Measurements from ENCODE around the gene HOXB8. TPM values are rescaled to one million over a fixed set of nuclear protein-coding genes. Genes with fewer than 3 reads are reported as not detected.

Gene HOXB8
- total and polyA plus RNA-seq, 12 donors, result 0.55 TPM; not detected in 11

DNA sequence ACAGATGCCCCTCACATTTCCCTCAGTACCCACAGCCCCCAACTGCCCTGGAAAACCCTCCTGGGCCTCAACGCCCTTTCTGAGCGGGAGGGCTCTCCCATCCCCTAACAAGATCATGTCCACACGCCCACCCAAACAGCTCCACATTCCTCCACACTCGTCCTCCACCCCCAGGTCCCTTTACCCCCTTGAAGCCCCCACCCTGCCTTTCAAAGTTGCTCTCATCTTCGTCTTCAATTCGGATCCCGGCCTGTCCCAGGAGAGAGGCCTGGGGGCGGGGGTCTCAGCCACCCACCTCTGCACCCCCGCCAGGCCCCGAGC is 51.3 kb downstream of the HOXB8 start:
- intact Hi-C loops (cut with DNase I), result no loop called here
- TF ChIP-seq, protein P1, sequence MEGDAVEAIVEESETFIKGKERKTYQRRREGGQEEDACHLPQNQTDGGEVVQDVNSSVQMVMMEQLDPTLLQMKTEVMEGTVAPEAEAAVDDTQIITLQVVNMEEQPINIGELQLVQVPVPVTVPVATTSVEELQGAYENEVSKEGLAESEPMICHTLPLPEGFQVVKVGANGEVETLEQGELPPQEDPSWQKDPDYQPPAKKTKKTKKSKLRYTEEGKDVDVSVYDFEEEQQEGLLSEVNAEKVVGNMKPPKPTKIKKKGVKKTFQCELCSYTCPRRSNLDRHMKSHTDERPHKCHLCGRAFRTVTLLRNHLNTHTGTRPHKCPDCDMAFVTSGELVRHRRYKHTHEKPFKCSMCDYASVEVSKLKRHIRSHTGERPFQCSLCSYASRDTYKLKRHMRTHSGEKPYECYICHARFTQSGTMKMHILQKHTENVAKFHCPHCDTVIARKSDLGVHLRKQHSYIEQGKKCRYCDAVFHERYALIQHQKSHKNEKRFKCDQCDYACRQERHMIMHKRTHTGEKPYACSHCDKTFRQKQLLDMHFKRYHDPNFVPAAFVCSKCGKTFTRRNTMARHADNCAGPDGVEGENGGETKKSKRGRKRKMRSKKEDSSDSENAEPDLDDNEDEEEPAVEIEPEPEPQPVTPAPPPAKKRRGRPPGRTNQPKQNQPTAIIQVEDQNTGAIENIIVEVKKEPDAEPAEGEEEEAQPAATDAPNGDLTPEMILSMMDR (IDR thresholded peaks at IDR 0.05), result no peak
- Histone ChIP-seq H3K4me1 (peaks cover 0 to 19% (median 3%) of the 10 kb centered on the region in 9 donors), H3K27ac (peak overlapping the region in 2 of 10 donors; percentile 77 to 80), H3K27me3 (peaks cover 20 to 99% (median 95%) of the 10 kb centered on the region in 7 donors), H3K9me3 (no peaks in the 10 kb centered on the region), H3K4me3 (peak overlapping the region in 7 of 10 donors; percentile 37 to 53 (median 42)), H3K36me3 (no peaks in the 10 kb centered on the region)
- ATAC-seq (no peak), DNase-seq (no peak)
- 12 to 16% methylated on average over 8 to 10 of the region's 10 CpGs for WGBS, 2 donors

- peak overlapping the region in 1 of 10 donors; percentile 80 for H3K27ac ChIP-seq
- TF ChIP-seq, protein P1 (IDR thresholded peaks at IDR 0.05), result no peak
- intact Hi-C loops (cut with DNase I), result no loop called here
- H3K4me3 ChIP-seq, result peak overlapping the region in 3 of 10 donors; percentile 5 to 53 (median 52)
- DNase-seq (no peak), ATAC-seq (no peak)
- H3K9me3 ChIP-seq, result no peaks in the 10 kb centered on the region
- H3K4me1 ChIP-seq, result peaks cover 0 to 15% (median 3%) of the 10 kb centered on the region in 9 donors
- peaks cover 20 to 99% (median 94%) of the 10 kb centered on the region in 7 donors for H3K27me3 ChIP-seq
- H3K36me3 ChIP-seq, result no peaks in the 10 kb centered on the region
- WGBS, 2 donors, result 47 to 52% methylated on average over 6 of the region's 6 CpGs
Observed at GRCh38 chr17:48563385-48563838, 51.7 kb downstream of the HOXB8 start.

DNA sequence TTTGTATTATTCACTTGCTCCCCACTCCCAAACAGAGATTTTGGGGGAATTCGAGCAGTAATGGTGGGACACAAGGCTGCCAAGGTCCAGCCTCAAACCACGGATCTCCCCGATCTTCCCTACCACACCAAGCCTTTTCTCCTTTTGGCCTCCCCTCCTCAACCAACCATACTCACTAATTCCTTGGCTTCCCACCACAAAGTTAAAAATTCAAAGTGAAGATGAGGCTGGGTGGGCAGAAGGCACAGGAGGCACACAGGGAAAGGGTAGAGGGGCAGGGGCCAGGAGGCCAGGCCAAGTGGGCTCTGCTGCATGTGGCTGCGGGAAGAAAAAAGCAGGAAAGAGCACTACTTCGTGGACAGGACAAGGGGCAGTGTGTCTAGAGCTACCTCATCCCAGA is 52.2 kb downstream of the HOXB8 start:
- intact Hi-C loops (cut with DNase I), result no loop called here
- WGBS, 2 donors, result 39 to 46% methylated on average over 5 of the region's 5 CpGs
- H3K36me3 ChIP-seq, result no peaks in the 10 kb centered on the region
- peaks cover 20 to 99% (median 94%) of the 10 kb centered on the region in 7 donors for H3K27me3 ChIP-seq
- no peak overlapping the region for H3K4me3 ChIP-seq
- TF ChIP-seq, protein P1 (IDR thresholded peaks at IDR 0.05), result no peak
- no peak for DNase-seq
- H3K4me1 ChIP-seq, result peaks cover 0 to 12% (median under 1%) of the 10 kb centered on the region in 9 donors
- no peak overlapping the region for H3K27ac ChIP-seq
- H3K9me3 ChIP-seq, result no peaks in the 10 kb centered on the region
- ATAC-seq, result no peak

Small RNA genes within 50 kb of the gene (microRNA-seq; reads per million reads assigned to microRNA genes)
- 0 reads per million in 2 donors for gene MIR196A1

Other genes with a start within 250 kb of the HOXB8 start
- 1 to 10 TPM in 1 of 10 donors, under 1 TPM in 5, not detected in 4; 0.49 to 1.7 (median 0.82) TPM for gene SKAP1, start 185.1 kb downstream of the HOXB8 start, total RNA-seq
- under 1 TPM in 1 of 2 donors, not detected in 1; 0.33 TPM for gene SKAP1, start 185.1 kb downstream of the HOXB8 start, polyA plus RNA-seq
- not detected for gene HOXB1, start 84.3 kb downstream of the HOXB8 start, total RNA-seq
- not detected for gene HOXB1, start 84.3 kb downstream of the HOXB8 start, polyA plus RNA-seq
- gene HOXB2, start 70.2 kb downstream of the HOXB8 start, total RNA-seq, result 1 to 10 TPM in 8 of 10 donors, under 1 TPM in 2; 0.47 to 7.9 (median 2.0) TPM
- 1 to 10 TPM; 4.5 to 7.8 TPM for gene HOXB2, start 70.2 kb downstream of the HOXB8 start, polyA plus RNA-seq
- gene HOXB4, start 36.9 kb downstream of the HOXB8 start, total RNA-seq, result 1 to 10 TPM in 1 of 10 donors, under 1 TPM in 8, not detected in 1; 0.14 to 1.6 (median 0.29) TPM
- gene HOXB4, start 36.9 kb downstream of the HOXB8 start, polyA plus RNA-seq, result 1 to 10 TPM in 1 of 2 donors, under 1 TPM in 1; 0.90 to 1.4 TPM
- 1 to 10 TPM in 5 of 10 donors, under 1 TPM in 5; 0.24 to 3.9 (median 0.97) TPM for gene HOXB3, start 25.1 kb downstream of the HOXB8 start, total RNA-seq
- gene HOXB3, start 25.1 kb downstream of the HOXB8 start, polyA plus RNA-seq, result 1 to 10 TPM; 1.3 to 5.9 TPM
- under 1 TPM in 1 of 10 donors, not detected in 9; 0.18 TPM for gene HOXB5, start 21.5 kb downstream of the HOXB8 start, total RNA-seq
- under 1 TPM; 0.06 to 0.15 TPM for gene HOXB5, start 21.5 kb downstream of the HOXB8 start, polyA plus RNA-seq
- 1 to 10 TPM in 1 of 10 donors, under 1 TPM in 7, not detected in 2; 0.14 to 1.2 (median 0.33) TPM for gene HOXB6, start 10.3 kb downstream of the HOXB8 start, total RNA-seq
- under 1 TPM; 0.88 to 0.96 TPM for gene HOXB6, start 10.3 kb downstream of the HOXB8 start, polyA plus RNA-seq
- under 1 TPM in 4 of 10 donors, not detected in 6; 0.25 to 0.62 (median 0.45) TPM for gene HOXB7, start 4.3 kb downstream of the HOXB8 start, total RNA-seq
- under 1 TPM; 0.13 to 0.29 TPM for gene HOXB7, start 4.3 kb downstream of the HOXB8 start, polyA plus RNA-seq
- not detected for gene HOXB9, start 11.1 kb upstream of the HOXB8 start, total RNA-seq
- not detected for gene HOXB9, start 11.1 kb upstream of the HOXB8 start, polyA plus RNA-seq
- gene PRAC1, start 107.2 kb upstream of the HOXB8 start, total RNA-seq, result not detected
- gene PRAC1, start 107.2 kb upstream of the HOXB8 start, polyA plus RNA-seq, result not detected
- not detected for gene PRAC2, start 107.9 kb upstream of the HOXB8 start, total RNA-seq
- gene PRAC2, start 107.9 kb upstream of the HOXB8 start, polyA plus RNA-seq, result not detected
- not detected for gene HOXB13, start 113.5 kb upstream of the HOXB8 start, total RNA-seq
- gene HOXB13, start 113.5 kb upstream of the HOXB8 start, polyA plus RNA-seq, result not detected
- gene TTLL6, start 201.9 kb upstream of the HOXB8 start, total RNA-seq, result under 1 TPM in 2 of 10 donors, not detected in 8; 0.08 to 0.33 TPM
- gene TTLL6, start 201.9 kb upstream of the HOXB8 start, polyA plus RNA-seq, result under 1 TPM; 0.06 to 0.73 TPM
- 100 to 1,000 TPM; 196 to 412 (median 275) TPM for gene CALCOCO2, start 215.7 kb upstream of the HOXB8 start, total RNA-seq
- gene CALCOCO2, start 215.7 kb upstream of the HOXB8 start, polyA plus RNA-seq, result 100 to 1,000 TPM in 1 of 2 donors, 10 to 100 TPM in 1; 79.7 to 164 TPM